ENCODE measurements around the gene CSTPP1. TPM values are rescaled to one million over a fixed set of nuclear protein-coding genes. Genes with fewer than 3 reads are reported as not detected.

The CSTPP1 gene
- total RNA-seq, 1 donor from 2014 or later = 29.9 TPM

GRCh38 chr11:47136327-47136726 is 199.8 kb downstream of the CSTPP1 start:
- no peak for TF ChIP-seq CTCF (IDR thresholded peaks at IDR 0.05)
- Mint-ChIP-seq H3K36me3 (ENCODE audit: low read depth) (peaks cover 20% of the 10 kb centered on the region), H3K4me3 (no peak overlapping the region), H3K4me1 (no peaks in the 10 kb centered on the region), H3K27ac (no peak overlapping the region), H3K27me3 (no peaks in the 10 kb centered on the region), H3K9me3 (no peaks in the 10 kb centered on the region)
- DNase-seq = no peak
- POLR2A ChIA-PET = no interaction called here
- CTCF ChIA-PET = no interaction called here
- no peak for ATAC-seq (ENCODE audit: low read depth)
- intact Hi-C loops (cut with micrococcal nuclease) = no loop called here

DNA sequence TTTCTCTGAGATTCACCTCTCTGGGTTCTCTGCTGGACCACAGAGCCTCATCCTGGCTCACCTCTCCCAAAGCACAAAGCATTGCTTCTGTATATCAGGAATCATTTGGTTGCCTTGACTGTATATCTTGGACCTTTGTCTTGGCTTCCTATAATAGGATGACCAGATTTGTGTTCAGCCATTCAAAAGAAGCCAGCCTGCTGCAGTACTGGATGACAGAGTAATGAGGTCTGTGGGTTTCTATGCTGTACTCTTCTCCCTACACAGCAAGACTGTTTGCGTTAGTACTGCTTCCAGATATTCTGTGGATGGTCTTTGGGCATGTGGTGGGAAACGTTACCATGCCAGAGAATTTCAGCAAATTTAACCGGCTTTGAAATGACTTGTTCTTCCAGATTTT is 200.4 kb downstream of the CSTPP1 start:
- no peak overlapping the region for H3K27ac Mint-ChIP-seq
- no peak for TF ChIP-seq CTCF (IDR thresholded peaks at IDR 0.05)
- intact Hi-C loops (cut with micrococcal nuclease) = no loop called here
- H3K9me3 Mint-ChIP-seq = no peaks in the 10 kb centered on the region
- no peaks in the 10 kb centered on the region for H3K4me1 Mint-ChIP-seq
- no peaks in the 10 kb centered on the region for H3K27me3 Mint-ChIP-seq
- POLR2A ChIA-PET = no interaction called here
- ATAC-seq (ENCODE audit: low read depth) = no peak
- CTCF ChIA-PET = no interaction called here
- no peak overlapping the region for H3K4me3 Mint-ChIP-seq
- H3K36me3 Mint-ChIP-seq (ENCODE audit: low read depth) = peaks cover 20% of the 10 kb centered on the region
- DNase-seq = no peak

- H3K9me3 Mint-ChIP-seq = no peaks in the 10 kb centered on the region
- CTCF ChIA-PET = no interaction called here
- ATAC-seq (ENCODE audit: low read depth) (no peak), DNase-seq (no peak)
- POLR2A ChIA-PET = no interaction called here
- H3K4me3 Mint-ChIP-seq = no peak overlapping the region
- no peak overlapping the region for H3K27ac Mint-ChIP-seq
- H3K27me3 Mint-ChIP-seq = no peaks in the 10 kb centered on the region
- intact Hi-C loops (cut with micrococcal nuclease) = no loop called here
- no peaks in the 10 kb centered on the region for H3K4me1 Mint-ChIP-seq
- no peak for TF ChIP-seq CTCF (IDR thresholded peaks at IDR 0.05)
- peaks cover 20% of the 10 kb centered on the region for H3K36me3 Mint-ChIP-seq (ENCODE audit: low read depth)
Observed at GRCh38 chr11:47137476-47137875, 200.9 kb downstream of the CSTPP1 start.

GRCh38 chr11:47139878-47140277 is 203.3 kb downstream of the CSTPP1 start:
- H3K27me3 Mint-ChIP-seq = no peaks in the 10 kb centered on the region
- ATAC-seq (ENCODE audit: low read depth) (no peak), DNase-seq (no peak)
- CTCF ChIA-PET = no interaction called here
- POLR2A ChIA-PET = interaction anchor here (0.7 kb wide), 1 partner anchor 262 kb away, joined by 5 read pairs; no protein-coding TSS in a partner anchor
- H3K27ac Mint-ChIP-seq = no peak overlapping the region
- no peak for TF ChIP-seq CTCF (IDR thresholded peaks at IDR 0.05)
- peaks cover 20% of the 10 kb centered on the region for H3K36me3 Mint-ChIP-seq (ENCODE audit: low read depth)
- no peak overlapping the region for H3K4me3 Mint-ChIP-seq
- intact Hi-C loops (cut with micrococcal nuclease) = no loop called here
- H3K4me1 Mint-ChIP-seq = no peaks in the 10 kb centered on the region
- no peaks in the 10 kb centered on the region for H3K9me3 Mint-ChIP-seq

DNA sequence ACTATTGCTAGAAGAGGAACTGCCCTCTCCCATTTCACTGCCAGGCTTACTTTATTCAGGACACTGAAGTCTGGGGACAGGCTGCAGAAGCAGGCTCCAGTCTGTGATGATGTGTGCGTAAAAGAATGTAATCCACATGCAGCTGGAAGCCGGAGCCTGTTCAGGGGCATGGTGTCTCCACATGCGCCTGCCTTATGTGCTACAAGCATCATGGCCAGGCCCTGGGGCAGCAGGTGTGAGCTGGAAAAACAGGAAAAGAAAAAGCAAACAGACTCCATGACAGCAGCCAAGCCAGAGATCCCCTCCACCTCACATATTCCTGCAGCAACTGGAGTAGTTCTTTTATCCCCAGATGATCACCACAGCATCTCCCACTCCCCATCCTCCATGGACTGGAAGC is 206.8 kb downstream of the CSTPP1 start:
- DNase-seq (no peak), ATAC-seq (ENCODE audit: low read depth) (no peak)
- Mint-ChIP-seq H3K27me3 (no peaks in the 10 kb centered on the region), H3K4me1 (no peaks in the 10 kb centered on the region), H3K9me3 (no peaks in the 10 kb centered on the region), H3K27ac (no peak overlapping the region), H3K36me3 (ENCODE audit: low read depth) (peaks cover 8% of the 10 kb centered on the region), H3K4me3 (no peak overlapping the region)
- TF ChIP-seq CTCF (IDR thresholded peaks at IDR 0.05) = no peak
- intact Hi-C loops (cut with micrococcal nuclease) = no loop called here
- CTCF ChIA-PET = no interaction called here
- POLR2A ChIA-PET = interaction anchor here (0.7 kb wide), 1 partner anchor 680 kb away, joined by 3 read pairs; no protein-coding TSS in a partner anchor
